Coronary artery (tissue), 2 donors: ENCODE measurements around the gene MEST.
"Not testable (repeated sequence)": the region's sequence is repeated elsewhere in the genome, so short reads cannot be mapped to it uniquely, and the experiment has no call there.

Source experiments
- DNase-seq: peaks from one replicate; pipeline ENCODE4 v3.0.0-alpha.2; 2017; ENCODE audit warnings: low spot score
- H3K27ac ChIP-seq, 2 donors: fragments of 200-600 bp; sonication (generic); one replicate each; pipeline ENCODE4 v1.5.1; 2016 to 2019
- H3K4me3 ChIP-seq: fragments of 200-600 bp; sonication (generic); 2 replicates; pipeline ENCODE4 v1.5.1; 2016; ENCODE audit warnings: mild to moderate bottlenecking, moderate library complexity
- CTCF ChIP-seq: fragments of 200-600 bp; sonication (generic); IDR thresholded peaks from one replicate; pipeline ENCODE4 v1.5.1; 2019; ENCODE audit warnings: antibody characterized with exemption

Gene MEST

GRCh38 chr7:130524628-130525027, 32.7 kb downstream of the MEST start:
- no peak overlapping the region for H3K4me3 ChIP-seq
- H3K27ac ChIP-seq, result no peak overlapping the region
- TF ChIP-seq CTCF, result no peak
- DNase-seq, result no peak

GRCh38 chr7:130527752-130528355, 36.0 kb downstream of the MEST start:
- not testable (repeated sequence) for DNase-seq, H3K4me3 ChIP-seq, H3K27ac ChIP-seq

GRCh38 chr7:130529417-130529816, 37.5 kb downstream of the MEST start:
- no peak for DNase-seq
- H3K4me3 ChIP-seq, result no peak overlapping the region
- no peak for TF ChIP-seq CTCF
- H3K27ac ChIP-seq, result no peak overlapping the region

- not testable (repeated sequence) for DNase-seq, H3K4me3 ChIP-seq, H3K27ac ChIP-seq
Measured at GRCh38 chr7:130537894-130538293, 46.0 kb downstream of the MEST start.

GRCh38 chr7:130541287-130541686, 49.4 kb downstream of the MEST start:
- not testable (repeated sequence) for H3K27ac ChIP-seq, DNase-seq, H3K4me3 ChIP-seq

GRCh38 chr7:130542297-130542696, 50.4 kb downstream of the MEST start:
- H3K4me3 ChIP-seq, H3K27ac ChIP-seq, DNase-seq: not testable (repeated sequence)

GRCh38 chr7:130543487-130544010, 51.7 kb downstream of the MEST start:
- no peak for DNase-seq
- H3K27ac ChIP-seq, result no peak overlapping the region

GRCh38 chr7:130544356-130544755, 52.5 kb downstream of the MEST start:
- Histone ChIP-seq H3K4me3 (no peak overlapping the region), H3K27ac (no peak overlapping the region)
- TF ChIP-seq CTCF, result no peak
- DNase-seq, result no peak

More at GRCh38 chr7:130543487-130544010, 51.7 kb downstream of the MEST start:
- H3K4me3 ChIP-seq, result no peak overlapping the region
- TF ChIP-seq CTCF, result no peak

GRCh38 chr7:130553398-130554029, 61.6 kb downstream of the MEST start:
- Histone ChIP-seq H3K27ac (no peak overlapping the region), H3K4me3 (no peak overlapping the region)
- no peak for TF ChIP-seq CTCF
- no peak for DNase-seq
